Endothelial cell of umbilical vein (primary cell): ENCODE results near the gene CTH. TPM values are rescaled to one million over a fixed set of nuclear protein-coding genes. Genes with fewer than 3 reads are reported as not detected.

ENCODE experiments used
- BruUV-seq: library from RNA; stranded (reverse); fragments of 400-500 nt; replicated peaks from 2 replicates; lab custom pipeline; 2021; lab: Mats Ljungman, UMichigan
- CTCF ChIA-PET: fragments of 300-600, 350-600 bp; sonication (Branson Sonifier 250); formaldehyde crosslinking; loops from one replicate; lab custom pipeline; 2021; ENCODE audit warnings: antibody characterized with exemption, inconsistent platforms; lab: Charles Lee
- POLR2A ChIA-PET: fragments of 300-600, 350-600 bp; sonication (Branson Sonifier 250); formaldehyde crosslinking; loops from one replicate; lab custom pipeline; 2021; ENCODE audit warnings: antibody characterized with exemption, inconsistent platforms; lab: Charles Lee
- DNase-seq: peaks from one replicate; pipeline ENCODE4 v3.0.0-alpha.2; 2011; ENCODE audit warnings: low read depth, low spot score
- FAIRE-seq: peaks from 2 replicates; lab custom pipeline; 2011; peaks lifted over from hg19 to GRCh38; lab: Jason Lieb, UNC
- H2AFZ ChIP-seq: 2 replicates; pipeline ENCODE4 v1.6.0; 2012; ENCODE audit warnings: low read depth, low read length, control low read depth, inconsistent platforms
- H3K27ac ChIP-seq: 2 replicates; pipeline ENCODE4 v1.5.1; 2011; ENCODE audit warnings: low read depth, mild to moderate bottlenecking, control low read depth, low read length, moderate library complexity; ENCODE audit not compliant: insufficient read depth
- H3K27me3 ChIP-seq, 2 experiments: 2 replicates each; pipeline versions ENCODE4 v1.6.0 to v1.6.1; 2011; ENCODE audit warnings: low read length in 2 of 2, mixed read lengths in 1 of 2; ENCODE audit not compliant: control insufficient read depth in 2 of 2, insufficient read depth in 2 of 2
- H3K36me3 ChIP-seq, 2 experiments: 2 replicates in 1 of 2; 3 replicates in 1 of 2; pipeline ENCODE4 v1.5.1; 2011; ENCODE audit warnings: low read length in 2 of 2, mild to moderate bottlenecking in 1 of 2, moderate library complexity in 1 of 2; ENCODE audit not compliant: control insufficient read depth in 2 of 2, insufficient read depth in 2 of 2; ENCODE audit errors: extremely low read depth in 1 of 2
- H3K4me1 ChIP-seq: 3 replicates; pipeline ENCODE4 v1.5.1; 2011; ENCODE audit warnings: mild to moderate bottlenecking, low read length; ENCODE audit not compliant: control insufficient read depth, insufficient read depth; ENCODE audit errors: extremely low read depth
- H3K4me2 ChIP-seq: 2 replicates; pipeline ENCODE4 v1.6.1; 2011; ENCODE audit warnings: low read length, control low read depth, mixed read lengths; ENCODE audit not compliant: insufficient read depth
- H3K4me3 ChIP-seq, 3 experiments: fragments of 200-600 bp in 1 of 3; sonication (generic), shearing (Covaris generic) in 1 of 3; replicated peaks in 1 of 3; 2 replicates each; pipeline ENCODE4 v1.5.1; 2011 to 2016; ENCODE audit warnings: control low read depth in 3 of 3, low read length in 3 of 3, mild to moderate bottlenecking in 2 of 3, inconsistent platforms in 1 of 3, low read depth in 1 of 3, moderate library complexity in 1 of 3; ENCODE audit not compliant: insufficient read depth in 1 of 3
- H3K79me2 ChIP-seq: 2 replicates; pipeline ENCODE4 v1.6.0; 2012; ENCODE audit warnings: low read length, inconsistent platforms; ENCODE audit not compliant: control insufficient read depth, insufficient read depth
- H3K9ac ChIP-seq: replicated peaks from 2 replicates; pipeline ENCODE3; 2011; ENCODE audit warnings: low read length, control low read depth; ENCODE audit not compliant: insufficient read depth; ENCODE audit errors: extremely low read depth
- H3K9me1 ChIP-seq: replicated peaks from 3 replicates; pipeline ENCODE4 v1.6.0; 2011; ENCODE audit warnings: mild to moderate bottlenecking, low read length; ENCODE audit not compliant: control insufficient read depth, insufficient read depth; ENCODE audit errors: extremely low read depth
- H3K9me3 ChIP-seq: replicated peaks from 2 replicates; pipeline ENCODE4 v1.5.1; 2012; ENCODE audit warnings: low read length, inconsistent platforms; ENCODE audit not compliant: control insufficient read depth, insufficient read depth
- H4K20me1 ChIP-seq: replicated peaks from 2 replicates; pipeline ENCODE3; 2011; ENCODE audit warnings: mild to moderate bottlenecking, low read length; ENCODE audit not compliant: control insufficient read depth, insufficient read depth; ENCODE audit errors: extremely low read depth
- CTCF ChIP-seq, 2 donors: IDR thresholded peaks; 1 replicate in 1 of 2; 2 replicates in 1 of 2; pipeline ENCODE4 v1.5.1; 2011; ENCODE audit warnings: low read length in 2 of 2, mild to moderate bottlenecking in 2 of 2, moderate library complexity in 2 of 2, control low read depth in 1 of 2, inconsistent platforms in 1 of 2, low read depth in 1 of 2; ENCODE audit not compliant: insufficient read depth in 1 of 2; ENCODE audit errors: extremely low read depth in 1 of 2
- EZH2 ChIP-seq: IDR thresholded peaks from 2 replicates; pipeline ENCODE4 v1.6.1; 2012; ENCODE audit warnings: borderline replicate concordance, low read depth, mild to moderate bottlenecking, moderate library complexity, low read length, inconsistent platforms; ENCODE audit not compliant: severe bottlenecking
- FOS ChIP-seq: IDR thresholded peaks from 2 replicates; pipeline ENCODE4 v1.6.1; 2011; ENCODE audit warnings: mild to moderate bottlenecking, low read length, moderate library complexity, borderline replicate concordance; ENCODE audit not compliant: insufficient read depth
- GATA2 ChIP-seq: IDR thresholded peaks from 2 replicates; pipeline ENCODE4 v1.7.0; 2011; ENCODE audit warnings: low read depth, mild to moderate bottlenecking, moderate library complexity, mixed read lengths, low read length; ENCODE audit not compliant: insufficient read length, insufficient read depth
- JUN ChIP-seq: IDR thresholded peaks from 2 replicates; pipeline ENCODE4 v1.6.1; 2011; ENCODE audit warnings: borderline replicate concordance, low read depth; ENCODE audit not compliant: insufficient read length, insufficient read depth
- MAX ChIP-seq: IDR thresholded peaks from 2 replicates; pipeline ENCODE4 v1.6.1; 2011; ENCODE audit not compliant: insufficient read depth, insufficient read length
- MYC ChIP-seq: IDR thresholded peaks from one replicate; pipeline ENCODE4 v1.6.1; 2011; ENCODE audit warnings: mild to moderate bottlenecking, low read depth, low read length
- POLR2A ChIP-seq: IDR thresholded peaks from 2 replicates; pipeline ENCODE4 v1.6.1; 2012; ENCODE audit warnings: low read depth, mild to moderate bottlenecking, control low read depth, low read length
- POLR2AphosphoS5 ChIP-seq: IDR thresholded peaks from 2 replicates; pipeline ENCODE4 v1.6.1; 2012; ENCODE audit warnings: low read depth, mild to moderate bottlenecking, control low read depth, low read length, moderate library complexity; ENCODE audit not compliant: insufficient read depth
- dilution Hi-C: fragments of 300-500 bp; cut with MboI; formaldehyde crosslinking; loops from one replicate; pipeline ENCODE4 v1.15.0; 2019; ENCODE audit warnings: low sequenced_read_pairs; ENCODE audit not compliant: extremely low pct_ligation_motif_present
- intact Hi-C: fragments of 100-400 bp; cut with micrococcal nuclease; formaldehyde crosslinking; loops from one replicate; pipeline ENCODE4 v1.10.0; 2022
- polyA plus RNA-seq, 4 experiments: library from polyadenylated mRNA; depleted of rRNA in 3 of 4; stranded (reverse) in 3 of 4; unstranded in 1 of 4; fragments of >200 nt; gene quantifications; 2 replicates each; pipeline versions ENCODE4 v1.2.1 to v1.2.3, GENCODE V29; 2011 to 2012; ENCODE audit warnings: missing spikeins in 1 of 4
- total RNA-seq: library from RNA; stranded (reverse); gene quantifications from 2 replicates; pipeline ENCODE4 v1.2.3, GENCODE V29; 2021

CTH gene
- total and polyA plus RNA-seq, 2 donors (not counting 3 experiments of a cell fraction or from before 2014, with no cell fraction given): 1.7 to 2.6 TPM

GRCh38 chr1:70465911-70466310 is 54.8 kb downstream of the CTH start:
- H3K9me1 ChIP-seq: no peaks in the 10 kb centered on the region
- no peaks in the 10 kb centered on the region for H3K9me3 ChIP-seq
- no peaks in the 10 kb centered on the region for H3K36me3 ChIP-seq
- no peaks in the 10 kb centered on the region for H3K27me3 ChIP-seq
- no peak overlapping the region for H2AFZ ChIP-seq
- H3K4me3 ChIP-seq: no peak overlapping the region
- no peak for DNase-seq
- no peaks in the 10 kb centered on the region for H3K79me2 ChIP-seq
- dilution Hi-C loops (no loop called here), intact Hi-C loops (no loop called here)
- POLR2A ChIA-PET: no interaction called here
- TF ChIP-seq FOS: no peak
- TF ChIP-seq POLR2A: no peak
- no peak for TF ChIP-seq CTCF (IDR thresholded peaks at IDR 0.05; ENCODE audit: extremely low read depth in 1 of 2, insufficient read depth in 1 of 2, low read depth in 1 of 2, low read length in 2 of 2)
- no peak for TF ChIP-seq MAX
- TF ChIP-seq EZH2: no peak
- H4K20me1 ChIP-seq: no peaks in the 10 kb centered on the region
- no peak for FAIRE-seq
- no peak overlapping the region for H3K4me2 ChIP-seq
- no peaks in the 10 kb centered on the region for H3K4me1 ChIP-seq
- BruUV-seq: no TSS peak
- no peak overlapping the region for H3K9ac ChIP-seq
- H3K27ac ChIP-seq: no peak overlapping the region
- CTCF ChIA-PET: no interaction called here

DNA sequence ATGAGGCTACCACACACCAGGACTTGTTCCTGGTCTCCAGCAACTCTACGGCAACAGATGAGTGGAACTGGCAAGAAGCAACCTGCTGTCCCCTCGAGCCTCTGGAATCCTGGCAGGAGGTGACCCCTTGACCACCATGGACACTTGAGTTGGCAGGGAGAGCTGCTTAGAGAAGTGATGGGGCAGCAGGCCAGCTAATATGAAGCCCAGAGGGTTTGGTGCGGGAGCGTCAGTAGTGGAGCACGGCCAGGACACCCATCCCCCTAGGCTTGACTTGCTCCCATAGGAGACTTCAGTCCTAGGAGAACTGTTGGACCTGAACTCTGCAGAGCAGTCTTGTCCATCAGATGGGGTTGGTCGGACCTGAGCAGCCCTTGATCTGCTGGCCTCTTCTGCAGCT is 56.5 kb downstream of the CTH start:
- Histone ChIP-seq H3K36me3 (no peaks in the 10 kb centered on the region), H3K9ac (no peak overlapping the region), H3K4me2 (no peak overlapping the region), H3K4me1 (no peaks in the 10 kb centered on the region), H3K27me3 (no peaks in the 10 kb centered on the region), H3K9me1 (no peaks in the 10 kb centered on the region), H4K20me1 (no peaks in the 10 kb centered on the region), H3K79me2 (no peaks in the 10 kb centered on the region), H3K4me3 (no peak overlapping the region), H2AFZ (no peak overlapping the region), H3K9me3 (no peaks in the 10 kb centered on the region), H3K27ac (no peak overlapping the region)
- no peak for TF ChIP-seq MAX
- TF ChIP-seq POLR2A: no peak
- TF ChIP-seq MYC: no peak
- TF ChIP-seq FOS: no peak
- no peak for TF ChIP-seq CTCF (IDR thresholded peaks at IDR 0.05; ENCODE audit: extremely low read depth in 1 of 2, insufficient read depth in 1 of 2, low read depth in 1 of 2, low read length in 2 of 2)
- TF ChIP-seq POLR2AphosphoS5: no peak
- TF ChIP-seq EZH2: no peak
- TF ChIP-seq JUN: no peak
- TF ChIP-seq GATA2: no peak
- no TSS peak for BruUV-seq
- no peak for DNase-seq
- dilution Hi-C loops (no loop called here), intact Hi-C loops (no loop called here)
- ChIA-PET CTCF (no interaction called here), POLR2A (no interaction called here)
- FAIRE-seq: no peak
